Measurements from ENCODE around the gene PSMB5. TPM values are rescaled to one million over a fixed set of nuclear protein-coding genes. Genes with fewer than 3 reads are reported as not detected.

PSMB5 gene
- total RNA-seq, 1 experiment from 2014 or later, result 198 TPM

Other genes with a start within 250 kb of the PSMB5 start
- gene SLC7A7, start 219.5 kb downstream of the PSMB5 start, total RNA-seq (2014; rRNA removed; shearing (Covaris generic)), result 12.2 and 13.6 TPM in 2 replicates
- 45.9 and 56.1 TPM in 2 replicates for gene MRPL52, start 205.0 kb downstream of the PSMB5 start, total RNA-seq (2014; rRNA removed; shearing (Covaris generic))
- 1.7 and 3.9 TPM in 2 replicates for gene MMP14, start 198.3 kb downstream of the PSMB5 start, total RNA-seq (2014; rRNA removed; shearing (Covaris generic))
- 54.2 and 61.1 TPM in 2 replicates for gene LRP10, start 163.2 kb downstream of the PSMB5 start, total RNA-seq (2014; rRNA removed; shearing (Covaris generic))
- 0.18 and 0.53 TPM in 2 replicates for gene REM2, start 151.7 kb downstream of the PSMB5 start, total RNA-seq (2014; rRNA removed; shearing (Covaris generic))
- gene RBM23, start 115.8 kb downstream of the PSMB5 start, total RNA-seq (2014; rRNA removed; shearing (Covaris generic)), result 54.9 and 56.3 TPM in 2 replicates
- gene PRMT5, start 105.5 kb downstream of the PSMB5 start, total RNA-seq (2014; rRNA removed; shearing (Covaris generic)), result 46.4 and 47.6 TPM in 2 replicates
- gene HAUS4, start 77.8 kb downstream of the PSMB5 start, total RNA-seq (2014; rRNA removed; shearing (Covaris generic)), result 28.5 and 29.4 TPM in 2 replicates
- 52.0 and 53.6 TPM in 2 replicates for gene AJUBA, start 52.3 kb downstream of the PSMB5 start, total RNA-seq (2014; rRNA removed; shearing (Covaris generic))
- gene C14orf93, start 24.8 kb downstream of the PSMB5 start, total RNA-seq (2014; rRNA removed; shearing (Covaris generic)), result 14.6 and 15.1 TPM in 2 replicates
- gene PSMB11, start 7.3 kb upstream of the PSMB5 start, total RNA-seq (2014; rRNA removed; shearing (Covaris generic)), result not detected in 2 replicates
- 11.4 and 15.0 TPM in 2 replicates for gene CDH24, start 22.6 kb upstream of the PSMB5 start, total RNA-seq (2014; rRNA removed; shearing (Covaris generic))
- gene ACIN1, start 60.2 kb upstream of the PSMB5 start, total RNA-seq (2014; rRNA removed; shearing (Covaris generic)), result 59.1 and 64.4 TPM in 2 replicates
- 31.4 and 36.3 TPM in 2 replicates for gene C14orf119, start 60.6 kb upstream of the PSMB5 start, total RNA-seq (2014; rRNA removed; shearing (Covaris generic))
- not detected in 2 replicates for gene CIROP, start 70.1 kb upstream of the PSMB5 start, total RNA-seq (2014; rRNA removed; shearing (Covaris generic))
- gene CEBPE, start 84.4 kb upstream of the PSMB5 start, total RNA-seq (2014; rRNA removed; shearing (Covaris generic)), result not detected in 2 replicates
- 0.03 and 0.23 TPM in 2 replicates for gene SLC7A8, start 148.8 kb upstream of the PSMB5 start, total RNA-seq (2014; rRNA removed; shearing (Covaris generic))
- gene RNF212B, start 203.0 kb upstream of the PSMB5 start, total RNA-seq (2014; rRNA removed; shearing (Covaris generic)), result not detected in 2 replicates